CMK (cell line): ENCODE results near the gene GRIN2A.

Experiments used
- DNase-seq: peaks from one replicate; pipeline ENCODE4 v3.0.0-alpha.2; 2010; ENCODE audit warnings: low read depth

Gene GRIN2A

GRCh38 chr16:10130538-10130937, 51.7 kb downstream of the GRIN2A start:
- no peak for DNase-seq

GRCh38 chr16:10128397-10129258, 53.6 kb downstream of the GRIN2A start:
- no peak for DNase-seq

GRCh38 chr16:10126686-10127085, 55.5 kb downstream of the GRIN2A start:
- DNase-seq = no peak

GRCh38 chr16:10123141-10123540, 59.1 kb downstream of the GRIN2A start:
- no peak for DNase-seq

GRCh38 chr16:10122546-10122945, 59.7 kb downstream of the GRIN2A start:
- DNase-seq = no peak

GRCh38 chr16:10121897-10122425, 60.3 kb downstream of the GRIN2A start:
- no peak for DNase-seq

- no peak for DNase-seq
These were observed 60.7 kb downstream of the GRIN2A start for GRCh38 chr16:10121491-10121890.

GRCh38 chr16:10120953-10121352, 61.3 kb downstream of the GRIN2A start:
- DNase-seq = no peak

- no peak for DNase-seq
These were observed 67.8 kb downstream of the GRIN2A start for GRCh38 chr16:10114409-10114808.

GRCh38 chr16:10113248-10113647, 69.0 kb downstream of the GRIN2A start:
- DNase-seq = no peak

- DNase-seq = no peak
These were observed 70.2 kb downstream of the GRIN2A start for GRCh38 chr16:10112021-10112420.

GRCh38 chr16:10111156-10111761, 71.0 kb downstream of the GRIN2A start:
- DNase-seq = no peak

- no peak for DNase-seq
These were observed 71.7 kb downstream of the GRIN2A start for GRCh38 chr16:10110552-10110951.

- no peak for DNase-seq
These were observed 75.1 kb downstream of the GRIN2A start for GRCh38 chr16:10107081-10107480.

GRCh38 chr16:10103700-10104099, 78.5 kb downstream of the GRIN2A start:
- DNase-seq = no peak

- no peak for DNase-seq
These were observed 79.1 kb downstream of the GRIN2A start for GRCh38 chr16:10103118-10103517.

- no peak for DNase-seq
These were observed 81.4 kb downstream of the GRIN2A start for GRCh38 chr16:10100829-10101228.

GRCh38 chr16:10098991-10099390, 83.2 kb downstream of the GRIN2A start:
- no peak for DNase-seq

- DNase-seq = no peak
These were observed 85.0 kb downstream of the GRIN2A start for GRCh38 chr16:10097271-10097670.

- DNase-seq = no peak
These were observed 88.7 kb downstream of the GRIN2A start for GRCh38 chr16:10093576-10093975.

GRCh38 chr16:10090816-10091215, 91.4 kb downstream of the GRIN2A start:
- DNase-seq = no peak

- no peak for DNase-seq
These were observed 93.8 kb downstream of the GRIN2A start for GRCh38 chr16:10088380-10088793.

- DNase-seq = no peak
These were observed 95.1 kb downstream of the GRIN2A start for GRCh38 chr16:10087151-10087550.
